Islet of Langerhans (tissue), 1 donor: Measurements from ENCODE around the gene SLC9A1.
"Not testable (repeated sequence)": the region's sequence is repeated elsewhere in the genome, so short reads cannot be mapped to it uniquely, and the experiment has no call there.

Source experiments
- FAIRE-seq: peaks from one replicate; lab custom pipeline; 2011; peaks lifted over from hg19 to GRCh38; lab: Jason Lieb, UNC

SLC9A1 gene

DNA sequence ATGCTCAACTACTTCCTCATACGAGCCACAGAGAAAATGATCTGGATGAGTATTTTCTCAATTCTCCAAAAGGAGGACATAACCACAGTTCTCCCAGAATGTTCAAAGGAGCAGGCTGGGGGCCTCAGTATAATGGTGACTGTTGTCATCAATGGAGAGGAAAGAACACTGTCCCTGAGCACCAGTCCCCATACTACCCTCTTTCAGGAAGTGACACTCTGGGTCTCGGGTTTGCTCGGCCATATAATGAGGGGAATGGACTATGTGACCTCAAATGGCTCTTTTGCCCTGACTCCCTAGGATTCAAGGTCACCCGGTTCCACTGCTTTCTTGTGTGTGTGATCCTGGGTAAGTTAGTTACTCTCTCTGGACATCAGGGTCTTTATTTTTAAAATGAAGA, 22.8 kb downstream of the SLC9A1 start:
- FAIRE-seq: no peak

GRCh38 chr1:27130798-27131197, 24.1 kb downstream of the SLC9A1 start:
- no peak for FAIRE-seq

- no peak for FAIRE-seq
Observed at GRCh38 chr1:27129225-27129624, 25.7 kb downstream of the SLC9A1 start.

DNA sequence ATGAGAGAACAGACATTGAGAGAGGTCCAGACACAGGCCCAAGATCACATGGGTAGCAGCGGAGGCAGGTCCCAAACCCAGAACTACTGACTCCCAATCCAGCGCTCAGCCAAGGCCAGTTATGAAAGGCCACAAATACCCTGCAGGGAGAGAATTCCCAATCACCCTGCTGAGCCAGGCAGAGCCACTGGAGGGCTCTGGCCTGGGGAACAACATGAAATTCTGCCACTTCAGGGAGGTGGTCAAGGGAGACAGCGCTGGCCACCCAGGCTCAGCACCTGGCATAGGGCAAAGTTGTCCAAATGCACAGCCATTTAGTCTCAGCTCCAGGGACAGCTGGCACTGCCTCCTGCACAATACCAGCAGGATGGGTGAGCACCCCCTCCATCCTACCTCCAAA, 27.5 kb downstream of the SLC9A1 start:
- no peak for FAIRE-seq

DNA sequence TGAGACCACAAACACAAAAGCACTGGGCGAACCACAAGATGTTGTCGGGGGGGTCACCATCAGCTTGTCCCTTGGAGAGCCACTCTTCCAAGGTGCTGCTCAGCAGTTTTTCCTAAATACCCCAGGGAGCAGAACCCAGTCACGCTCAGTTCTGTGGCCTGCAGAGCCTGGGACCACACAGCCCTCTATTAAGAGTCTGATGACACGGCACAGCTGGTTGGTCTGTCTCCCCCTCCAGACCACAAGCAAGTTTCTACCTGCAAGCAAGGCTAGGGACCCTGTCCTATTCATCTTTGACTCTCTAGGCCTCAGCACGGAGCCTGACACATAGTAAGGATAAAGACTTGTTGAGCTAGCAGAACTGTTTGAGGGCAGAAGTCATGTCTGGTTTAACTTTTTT, 28.5 kb downstream of the SLC9A1 start:
- FAIRE-seq: no peak

- not testable (repeated sequence) for FAIRE-seq
Observed at GRCh38 chr1:27125125-27125524, 29.8 kb downstream of the SLC9A1 start.

DNA sequence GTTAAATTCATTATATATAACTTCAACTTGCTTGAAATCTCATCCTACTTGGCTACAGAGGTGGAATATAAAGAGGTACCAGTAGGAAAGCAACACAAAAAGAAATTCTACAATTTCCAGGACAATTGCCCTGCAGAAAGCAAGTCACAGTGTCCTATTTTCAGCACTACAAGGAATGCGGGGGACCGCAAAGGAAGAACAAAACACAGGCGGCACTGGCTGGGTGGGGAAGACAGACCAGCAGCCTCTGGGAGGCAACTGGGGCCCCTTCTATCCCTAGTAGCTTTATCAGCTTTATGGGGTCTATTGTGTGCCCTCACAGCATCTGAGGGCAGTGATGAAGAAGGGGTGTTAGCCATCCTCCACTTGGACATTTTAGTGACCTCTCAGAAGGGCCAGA, 30.5 kb downstream of the SLC9A1 start:
- FAIRE-seq: no peak

GRCh38 chr1:27122652-27123051, 32.3 kb downstream of the SLC9A1 start:
- no peak for FAIRE-seq

DNA sequence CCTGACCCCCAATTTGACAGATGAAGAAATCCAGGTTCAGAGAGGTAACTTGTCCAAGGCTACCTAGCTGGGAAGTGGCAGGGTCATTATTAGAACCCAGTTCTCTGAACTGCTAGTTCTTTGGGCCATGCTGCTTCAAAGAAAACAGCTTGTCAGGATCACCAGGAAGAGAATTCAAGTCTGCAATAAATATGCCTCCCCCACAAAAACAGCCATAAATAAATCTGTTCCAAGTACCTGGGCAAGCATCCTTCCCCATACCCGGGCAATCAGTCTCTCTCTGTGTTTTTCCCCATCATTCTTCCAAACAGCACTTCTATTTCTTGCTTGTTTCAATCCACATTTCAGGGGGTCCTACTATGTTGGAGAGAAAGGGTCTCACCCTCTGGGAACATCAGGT, 34.1 kb downstream of the SLC9A1 start:
- no peak for FAIRE-seq

DNA sequence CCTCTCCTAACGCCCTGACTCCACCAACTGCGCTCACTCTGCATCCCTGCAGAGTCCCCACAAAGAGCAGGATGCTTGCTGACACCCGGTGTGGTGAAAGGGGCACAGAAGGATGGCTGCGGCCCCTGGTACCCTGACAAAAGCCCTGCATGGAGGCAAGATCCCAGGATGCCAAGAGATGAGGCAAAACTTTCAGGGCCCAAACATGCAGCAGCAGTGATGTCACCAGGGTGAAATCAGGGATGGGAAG, 36.6 kb downstream of the SLC9A1 start:
- FAIRE-seq: no peak

- FAIRE-seq: no peak
Observed at GRCh38 chr1:27117733-27118439, 37.0 kb downstream of the SLC9A1 start.

GRCh38 chr1:27116697-27117096, 38.2 kb downstream of the SLC9A1 start:
- FAIRE-seq: no peak

GRCh38 chr1:27116232-27116631, 38.7 kb downstream of the SLC9A1 start:
- no peak for FAIRE-seq

- no peak for FAIRE-seq
Observed at GRCh38 chr1:27114546-27114945, 40.4 kb downstream of the SLC9A1 start.

GRCh38 chr1:27113861-27114260, 41.1 kb downstream of the SLC9A1 start:
- no peak for FAIRE-seq

- peak; percentile 13 for FAIRE-seq
Observed at GRCh38 chr1:27111626-27112573, 43.0 kb downstream of the SLC9A1 start.

- no peak for FAIRE-seq
Observed at GRCh38 chr1:27109103-27109822, 45.7 kb downstream of the SLC9A1 start.

DNA sequence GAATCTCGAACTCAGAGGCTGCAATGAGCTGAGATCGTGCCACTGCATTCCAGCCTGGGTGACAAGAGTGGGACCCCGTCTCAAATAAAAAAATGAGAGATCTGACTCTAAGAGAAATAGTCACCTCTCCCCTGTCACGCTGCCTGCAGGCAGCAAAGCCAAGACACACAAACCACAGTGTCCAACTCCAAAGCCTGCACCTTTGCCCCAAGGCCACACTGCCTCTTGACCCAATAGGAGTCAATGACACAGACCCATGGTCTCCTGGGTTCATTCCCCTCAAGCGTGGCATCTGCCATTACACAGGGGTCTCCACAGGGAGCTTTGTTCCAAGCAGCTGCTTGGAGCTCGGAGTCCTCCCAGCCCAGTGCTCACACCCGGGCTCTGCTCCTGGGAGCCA, 46.3 kb downstream of the SLC9A1 start:
- FAIRE-seq: no peak

GRCh38 chr1:27106561-27107323, 48.2 kb downstream of the SLC9A1 start:
- no peak for FAIRE-seq

DNA sequence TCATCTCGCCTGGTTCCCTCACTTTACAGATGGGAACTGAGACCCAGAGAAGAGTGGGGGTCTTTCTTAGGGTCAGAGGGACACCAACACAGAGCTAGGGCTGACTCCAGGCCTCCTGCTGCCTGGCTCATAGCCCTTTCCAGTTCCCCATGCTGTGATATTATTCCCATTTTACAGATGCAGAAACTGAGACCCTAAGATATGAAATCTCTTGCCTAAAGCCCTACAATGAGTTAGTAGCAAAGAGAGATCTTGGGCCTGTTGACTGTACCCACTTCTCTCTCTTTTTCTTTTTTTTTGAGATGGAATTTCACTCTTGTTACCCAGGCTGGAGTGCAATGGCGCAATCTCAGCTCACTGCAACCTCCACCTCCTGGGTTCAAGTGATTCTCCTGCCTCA, 49.9 kb downstream of the SLC9A1 start:
- FAIRE-seq: no peak

- FAIRE-seq: no peak
Observed at GRCh38 chr1:27103498-27103897, 51.4 kb downstream of the SLC9A1 start.

DNA sequence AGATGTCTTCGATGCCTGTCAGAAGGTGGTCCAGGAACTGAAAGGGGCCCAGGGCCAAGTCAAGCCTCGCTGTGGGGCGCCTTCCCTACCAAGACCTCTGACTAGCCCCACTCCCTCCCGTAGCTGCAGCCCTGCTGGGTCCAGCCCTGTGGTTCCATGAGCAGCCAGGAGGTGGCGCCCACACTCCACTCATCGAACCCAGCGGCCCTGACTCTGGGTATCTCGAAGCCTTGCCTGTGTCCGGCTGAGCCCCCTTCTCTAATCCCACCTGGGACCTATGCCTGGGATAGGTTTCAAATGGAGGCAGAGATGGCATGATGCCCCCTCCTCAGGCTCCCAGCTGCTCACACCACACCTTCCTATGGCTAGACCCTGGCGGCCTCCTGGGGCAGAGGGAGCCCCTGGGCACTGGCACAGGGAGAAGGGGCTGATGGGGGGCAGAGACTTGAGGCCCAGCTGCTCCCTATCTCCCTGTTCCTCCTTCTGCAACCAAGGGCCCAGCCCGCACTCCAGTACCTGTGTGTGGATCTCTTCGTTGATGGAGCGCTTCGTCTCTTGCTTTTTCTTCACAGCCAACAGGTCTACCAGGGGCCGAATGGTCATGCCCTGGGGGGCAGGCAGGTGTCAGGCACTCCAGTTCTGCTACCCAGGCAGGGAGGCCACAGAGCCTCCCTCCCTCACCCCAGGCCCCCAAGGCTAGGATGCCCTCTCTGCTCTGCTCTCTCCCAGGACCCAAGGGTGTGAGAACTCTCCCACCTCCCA, 52.0 kb downstream of the SLC9A1 start:
- FAIRE-seq: no peak
